Glutamatergic neuron (in vitro differentiated cells): ENCODE measurements around the gene MCM3AP. TPM values are rescaled to one million over a fixed set of nuclear protein-coding genes. Genes with fewer than 3 reads are reported as not detected.

Source experiments
- DNase-seq: peaks from one replicate; pipeline ENCODE4 v3.0.0; 2022
- H3K27ac Mint-ChIP-seq: one replicate; pipeline ENCODE4 v1.8.0; 2020; ENCODE audit warnings: mild to moderate bottlenecking, mixed read lengths, inconsistent platforms; ENCODE audit not compliant: unreplicated experiment
- H3K27me3 Mint-ChIP-seq: one replicate; pipeline ENCODE4 v1.8.0; 2020; ENCODE audit warnings: mild to moderate bottlenecking, moderate library complexity, mixed read lengths, inconsistent platforms; ENCODE audit not compliant: unreplicated experiment
- H3K36me3 Mint-ChIP-seq: one replicate; pipeline ENCODE4 v1.8.0; 2020; ENCODE audit warnings: mild to moderate bottlenecking, mixed read lengths, inconsistent platforms; ENCODE audit not compliant: unreplicated experiment
- H3K4me1 Mint-ChIP-seq: one replicate; pipeline ENCODE4 v1.8.0; 2020; ENCODE audit warnings: mild to moderate bottlenecking, low read depth, mixed read lengths, inconsistent platforms; ENCODE audit not compliant: unreplicated experiment
- H3K4me3 Mint-ChIP-seq: one replicate; pipeline ENCODE4 v1.8.0; 2020; ENCODE audit warnings: mild to moderate bottlenecking, mixed read lengths, inconsistent platforms; ENCODE audit not compliant: unreplicated experiment
- H3K9me3 Mint-ChIP-seq: one replicate; pipeline ENCODE4 v1.8.0; 2020; ENCODE audit warnings: mild to moderate bottlenecking, moderate library complexity, mixed read lengths, inconsistent platforms; ENCODE audit not compliant: unreplicated experiment
- CTCF ChIP-seq: fragments of 200-600 bp; sonication (generic); IDR thresholded peaks from one replicate; pipeline ENCODE4 v1.5.0; 2021; ENCODE audit not compliant: partially characterized antibody, unreplicated experiment
- total RNA-seq: library from RNA; stranded (reverse); fragmentation: NEBNext Ultra II Directional; extraction: Animal tissue kit (Norgen Biotek cat#: 25700); gene quantifications from one replicate; pipeline ENCODE4 v1.2.1, GENCODE V29; 2021; ENCODE audit not compliant: unreplicated experiment

Gene MCM3AP
- total RNA-seq, 1 donor from 2014 or later = 121 TPM

- H3K36me3 Mint-ChIP-seq = peaks cover 4% of the 10 kb centered on the region
- H3K27me3 Mint-ChIP-seq = peaks cover 11% of the 10 kb centered on the region
- H3K9me3 Mint-ChIP-seq = peaks cover 20% of the 10 kb centered on the region
- peak; percentile 6 for DNase-seq
- H3K4me3 Mint-ChIP-seq = no peak overlapping the region
- H3K27ac Mint-ChIP-seq = no peak overlapping the region
- H3K4me1 Mint-ChIP-seq = peaks cover 12% of the 10 kb centered on the region
- no peak for TF ChIP-seq CTCF
These were observed 78.1 kb downstream of the MCM3AP start for GRCh38 chr21:46207006-46207919.

GRCh38 chr21:46206163-46207005, 79.0 kb downstream of the MCM3AP start:
- Mint-ChIP-seq H3K4me1 (peaks cover 12% of the 10 kb centered on the region), H3K27me3 (peaks cover 8% of the 10 kb centered on the region), H3K9me3 (peaks cover 18% of the 10 kb centered on the region), H3K27ac (no peak overlapping the region), H3K36me3 (peaks cover 1% of the 10 kb centered on the region), H3K4me3 (no peak overlapping the region)
- TF ChIP-seq CTCF = no peak
- peak; percentile 10 for DNase-seq

GRCh38 chr21:46205766-46206162, 79.6 kb downstream of the MCM3AP start:
- TF ChIP-seq CTCF = no peak
- Mint-ChIP-seq H3K4me1 (peaks cover 12% of the 10 kb centered on the region), H3K4me3 (no peak overlapping the region), H3K36me3 (peaks cover under 1% of the 10 kb centered on the region), H3K27ac (peak overlapping the region; percentile 68), H3K9me3 (peaks cover 15% of the 10 kb centered on the region), H3K27me3 (peaks cover 8% of the 10 kb centered on the region)
- DNase-seq = peak; percentile 12

GRCh38 chr21:46205166-46205565, 80.2 kb downstream of the MCM3AP start:
- Mint-ChIP-seq H3K9me3 (peaks cover 15% of the 10 kb centered on the region), H3K4me1 (peaks cover 12% of the 10 kb centered on the region), H3K27ac (no peak overlapping the region), H3K36me3 (peaks cover 7% of the 10 kb centered on the region), H3K27me3 (peaks cover 8% of the 10 kb centered on the region), H3K4me3 (no peak overlapping the region)
- DNase-seq = peak; percentile 23
- TF ChIP-seq CTCF = no peak
